ENCODE data around the gene SLC5A9. TPM values are rescaled to one million over a fixed set of nuclear protein-coding genes. Genes with fewer than 3 reads are reported as not detected.

SLC5A9 gene
- total RNA-seq: not detected
- polyA plus RNA-seq: under 1 TPM in 2 of 3 donors, not detected in 1; 0.01 to 0.39 TPM
- long read RNA-seq, donor 1: 0 reads
- long read RNA-seq, donor 2: 0 reads

- intact Hi-C loops (cut with DNase I): no loop called here
- TF ChIP-seq, protein P1, sequence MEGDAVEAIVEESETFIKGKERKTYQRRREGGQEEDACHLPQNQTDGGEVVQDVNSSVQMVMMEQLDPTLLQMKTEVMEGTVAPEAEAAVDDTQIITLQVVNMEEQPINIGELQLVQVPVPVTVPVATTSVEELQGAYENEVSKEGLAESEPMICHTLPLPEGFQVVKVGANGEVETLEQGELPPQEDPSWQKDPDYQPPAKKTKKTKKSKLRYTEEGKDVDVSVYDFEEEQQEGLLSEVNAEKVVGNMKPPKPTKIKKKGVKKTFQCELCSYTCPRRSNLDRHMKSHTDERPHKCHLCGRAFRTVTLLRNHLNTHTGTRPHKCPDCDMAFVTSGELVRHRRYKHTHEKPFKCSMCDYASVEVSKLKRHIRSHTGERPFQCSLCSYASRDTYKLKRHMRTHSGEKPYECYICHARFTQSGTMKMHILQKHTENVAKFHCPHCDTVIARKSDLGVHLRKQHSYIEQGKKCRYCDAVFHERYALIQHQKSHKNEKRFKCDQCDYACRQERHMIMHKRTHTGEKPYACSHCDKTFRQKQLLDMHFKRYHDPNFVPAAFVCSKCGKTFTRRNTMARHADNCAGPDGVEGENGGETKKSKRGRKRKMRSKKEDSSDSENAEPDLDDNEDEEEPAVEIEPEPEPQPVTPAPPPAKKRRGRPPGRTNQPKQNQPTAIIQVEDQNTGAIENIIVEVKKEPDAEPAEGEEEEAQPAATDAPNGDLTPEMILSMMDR (IDR thresholded peaks at IDR 0.05): no peak
- Histone ChIP-seq H3K27ac (no peak within 1 kb of the TSS), H3K4me1 (no peaks in the 10 kb centered on the region), H3K27me3 (ENCODE audit: insufficient read depth in 3 of 3, low read length in 2 of 3) (no peaks in the 10 kb centered on the region), H3K4me3 (no peak within 1 kb of the TSS), H3K9me3 (no peaks in the 10 kb centered on the region), H3K36me3 (ENCODE audit: insufficient read depth in 1 of 2, low read depth in 1 of 2) (no peaks in the 10 kb centered on the region)
- DNase-seq (no peak), ATAC-seq (no peak)
- 82 to 83% (median 83%) methylated on average over 8 of the region's 8 CpGs for WGBS, 3 donors
These were observed at the start of gene SLC5A9 for GRCh38 chr1:48222501-48223242. Gene SLC5A9, plus strand, starts transcription at chr1:48222716. Its CDS starts 21 bp downstream, at chr1:48222737.

GRCh38 chr1:48175116-48175515 is 47.4 kb upstream of the SLC5A9 start:
- no peaks in the 10 kb centered on the region for H3K4me1 ChIP-seq
- ATAC-seq (no peak), DNase-seq (no peak)
- intact Hi-C loops (cut with DNase I): no loop called here
- H3K27ac ChIP-seq: no peak overlapping the region
- peaks cover 3% of the 10 kb centered on the region for H3K9me3 ChIP-seq
- no peaks in the 10 kb centered on the region for H3K36me3 ChIP-seq (ENCODE audit: insufficient read depth in 1 of 2, low read depth in 1 of 2)
- H3K27me3 ChIP-seq (ENCODE audit: insufficient read depth in 3 of 3, low read length in 2 of 3): no peaks in the 10 kb centered on the region
- no peak overlapping the region for H3K4me3 ChIP-seq
- TF ChIP-seq, protein P1 (IDR thresholded peaks at IDR 0.05): no peak

- DNase-seq (no peak), ATAC-seq (no peak)
- H3K27me3 ChIP-seq (ENCODE audit: insufficient read depth in 3 of 3, low read length in 2 of 3): no peaks in the 10 kb centered on the region
These were observed 45.3 kb upstream of the SLC5A9 start for GRCh38 chr1:48177257-48177656.

GRCh38 chr1:48181669-48182367 is 40.7 kb upstream of the SLC5A9 start:
- intact Hi-C loops (cut with DNase I): no loop called here
- Histone ChIP-seq H3K4me1 (no peaks in the 10 kb centered on the region), H3K27me3 (ENCODE audit: insufficient read depth in 3 of 3, low read length in 2 of 3) (no peaks in the 10 kb centered on the region), H3K36me3 (ENCODE audit: insufficient read depth in 1 of 2, low read depth in 1 of 2) (no peaks in the 10 kb centered on the region), H3K9me3 (no peaks in the 10 kb centered on the region), H3K4me3 (no peak overlapping the region), H3K27ac (no peak overlapping the region)
- DNase-seq: no peak
- 83 to 91% (median 88%) methylated on average over 5 of the region's 5 CpGs for WGBS, 3 donors
- ATAC-seq: no peak
- TF ChIP-seq, protein P1 (IDR thresholded peaks at IDR 0.05): no peak

More at GRCh38 chr1:48177257-48177656, 45.3 kb upstream of the SLC5A9 start:
- Histone ChIP-seq H3K9me3 (no peaks in the 10 kb centered on the region), H3K4me1 (no peaks in the 10 kb centered on the region), H3K4me3 (no peak overlapping the region), H3K36me3 (ENCODE audit: insufficient read depth in 1 of 2, low read depth in 1 of 2) (no peaks in the 10 kb centered on the region), H3K27ac (no peak overlapping the region)
- 57 to 66% (median 57%) methylated on average over 4 of the region's 4 CpGs for WGBS, 3 donors
- intact Hi-C loops (cut with DNase I): no loop called here
- TF ChIP-seq, protein P1 (IDR thresholded peaks at IDR 0.05): no peak
